Measurements from ENCODE around the gene STK10.
"Not testable (repeated sequence)": the region's sequence is repeated elsewhere in the genome, so short reads cannot be mapped to it uniquely, and the experiment has no call there.

The STK10 gene

GRCh38 chr5:172165465-172165864 lies 22.6 kb downstream of the STK10 start:
- no peak for DNase-seq

GRCh38 chr5:172164769-172165212 lies 23.2 kb downstream of the STK10 start:
- peak in 11 of 14 donors; percentile 13 to 88 (median 33) for DNase-seq

DNA sequence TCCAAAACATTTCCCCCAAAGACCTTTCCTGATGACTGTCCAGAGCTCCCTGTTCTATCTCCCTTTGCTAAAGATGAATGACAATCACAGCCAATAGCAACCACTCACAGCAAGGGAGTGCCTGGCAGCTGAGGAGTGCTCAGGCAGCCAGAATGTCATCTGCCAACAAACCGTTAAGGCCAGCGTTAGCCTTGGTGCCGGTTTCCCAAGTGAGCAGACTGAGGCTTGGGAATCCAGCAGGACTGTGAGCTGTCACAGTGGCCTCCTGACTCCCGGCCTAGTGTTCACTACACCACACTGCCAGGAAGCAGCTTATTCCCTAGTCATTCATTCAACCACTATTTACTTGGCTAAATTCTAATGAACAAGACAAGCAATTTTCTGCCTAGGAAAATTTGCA lies 24.7 kb downstream of the STK10 start:
- peak in 11 of 14 donors; percentile 19 to 96 (median 63) for DNase-seq

DNA sequence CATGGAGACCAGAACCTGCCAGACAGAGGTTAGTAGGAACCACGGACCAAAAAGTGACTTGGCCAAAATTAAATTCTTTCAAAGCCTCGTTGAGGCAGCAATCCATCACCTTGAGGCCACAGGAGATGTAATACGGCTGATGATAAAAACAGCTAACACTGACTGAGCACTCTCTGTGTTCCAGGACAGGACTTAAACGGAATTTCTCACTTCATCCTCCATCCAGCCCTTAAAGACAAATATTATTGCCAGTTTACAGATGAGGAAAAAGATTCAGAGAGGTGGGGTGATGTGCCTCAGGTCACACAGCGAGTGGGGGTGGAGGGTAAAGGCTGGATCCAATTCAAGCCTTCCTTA lies 25.1 kb downstream of the STK10 start:
- DNase-seq, result no peak

DNA sequence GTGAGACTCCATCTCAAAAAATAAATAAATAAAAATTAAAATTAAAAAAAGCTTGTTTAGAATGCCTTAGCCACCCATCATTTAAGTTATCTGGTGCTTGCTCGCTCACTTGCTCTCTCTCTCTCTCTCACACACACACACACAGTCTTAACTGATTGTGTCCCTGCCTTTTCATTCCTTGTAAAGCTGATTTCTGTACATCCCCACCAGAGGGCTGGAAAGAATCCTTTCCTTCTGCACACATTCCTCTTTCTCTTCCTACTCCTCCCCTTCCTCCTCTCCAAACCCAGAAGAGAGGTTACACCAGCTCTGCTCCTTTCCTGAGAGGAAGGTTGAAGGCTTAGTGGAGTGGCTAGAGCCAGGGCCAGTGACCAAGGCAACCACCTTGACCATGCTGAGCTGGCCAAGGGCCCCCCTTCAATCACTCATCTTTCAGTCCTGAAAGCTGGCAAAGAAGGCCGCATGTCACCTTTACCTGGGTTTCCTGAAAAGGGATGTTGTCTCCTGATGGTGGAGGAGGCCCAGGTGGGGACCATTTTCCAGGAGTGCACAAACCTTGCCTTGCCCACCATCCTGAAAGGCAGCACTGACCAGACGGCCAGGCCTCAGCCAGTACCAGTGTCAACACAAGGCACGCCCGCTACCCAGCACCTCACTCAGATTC lies 25.6 kb downstream of the STK10 start:
- DNase-seq, result no peak

GRCh38 chr5:172160506-172160905 lies 27.5 kb downstream of the STK10 start:
- no peak for DNase-seq

- DNase-seq, result no peak
These were observed 29.0 kb downstream of the STK10 start for GRCh38 chr5:172159016-172159415.

GRCh38 chr5:172156541-172156994 lies 31.5 kb downstream of the STK10 start:
- DNase-seq, result no peak

DNA sequence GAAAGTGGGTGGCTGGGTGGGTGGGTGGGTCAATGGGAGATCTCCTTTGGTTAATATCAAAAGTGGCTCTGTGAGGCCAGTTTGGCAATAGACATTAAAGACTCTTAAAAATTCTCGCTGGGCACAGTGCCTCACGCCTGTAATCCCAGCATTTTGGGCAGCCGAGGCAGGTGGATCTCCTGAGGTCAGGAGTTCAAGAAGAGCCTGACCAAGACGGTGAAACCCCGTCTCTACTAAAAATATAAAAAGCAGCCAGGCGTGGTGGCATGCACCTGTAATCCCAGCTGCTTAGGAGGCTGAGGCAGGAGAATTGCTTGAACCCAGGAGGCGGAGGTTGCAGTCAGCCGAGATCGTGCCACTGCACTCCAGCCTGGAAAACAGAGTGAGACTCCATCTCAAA lies 32.9 kb downstream of the STK10 start:
- not testable (repeated sequence) for DNase-seq

GRCh38 chr5:172153695-172154094 lies 34.3 kb downstream of the STK10 start:
- DNase-seq, result no peak

- peak in 1 of 14 donors; percentile 96 for DNase-seq
These were observed 36.3 kb downstream of the STK10 start for GRCh38 chr5:172151661-172152210.

- peak in 6 of 14 donors; percentile 22 to 63 (median 33) for DNase-seq
These were observed 37.3 kb downstream of the STK10 start for GRCh38 chr5:172150514-172151425.

GRCh38 chr5:172149481-172149880 lies 38.5 kb downstream of the STK10 start:
- not testable (repeated sequence) for DNase-seq

- DNase-seq, result no peak
These were observed 39.0 kb downstream of the STK10 start for GRCh38 chr5:172149073-172149472.

GRCh38 chr5:172148381-172148780 lies 39.6 kb downstream of the STK10 start:
- no peak for DNase-seq

GRCh38 chr5:172147857-172148256 lies 40.2 kb downstream of the STK10 start:
- no peak for DNase-seq

- DNase-seq, result no peak
These were observed 41.3 kb downstream of the STK10 start for GRCh38 chr5:172146748-172147092.

- DNase-seq, result peak in 1 of 14 donors; percentile 84
These were observed 41.9 kb downstream of the STK10 start for GRCh38 chr5:172145870-172146747.

- DNase-seq, result peak in 4 of 14 donors; percentile 35 to 61 (median 58)
These were observed 42.8 kb downstream of the STK10 start for GRCh38 chr5:172144931-172145869.

DNA sequence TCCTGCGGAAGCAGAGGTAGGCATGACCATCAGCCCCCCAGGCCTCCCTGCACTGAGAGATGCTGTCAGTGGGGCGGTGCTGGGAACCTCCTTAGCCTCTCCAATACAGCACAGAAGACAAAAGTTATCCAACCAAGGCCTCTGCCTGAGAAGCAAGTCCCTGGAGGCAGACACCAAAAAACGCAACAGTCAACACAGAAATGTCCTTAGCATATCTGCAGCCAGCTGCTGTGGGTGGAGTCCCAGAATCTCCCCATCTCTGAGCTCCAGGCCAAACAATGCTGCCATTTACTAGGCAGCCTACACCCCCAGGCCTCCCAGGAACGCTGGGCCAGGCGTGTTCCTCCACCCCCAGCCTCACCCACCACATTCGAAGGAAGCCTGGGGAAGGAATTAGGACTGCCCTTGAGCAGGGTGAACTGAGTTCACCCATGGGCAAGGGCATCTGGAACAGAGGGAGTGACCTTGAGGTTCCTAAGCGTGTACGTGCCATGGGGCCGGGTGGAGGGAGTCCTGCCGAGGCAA lies 43.7 kb downstream of the STK10 start:
- DNase-seq, result peak in 9 of 14 donors; percentile 12 to 57 (median 35)

- DNase-seq, result no peak
These were observed 44.1 kb downstream of the STK10 start for GRCh38 chr5:172143875-172144274.
